HG03025 (cell line): ENCODE measurements around the gene PPFIA2.

Experiments used
- ATAC-seq: cut with Tn5 transposase; IDR thresholded peaks from one replicate; pipeline ENCODE4 v1.9.1; 2021; ENCODE audit warnings: mild to moderate bottlenecking, moderate library complexity; ENCODE audit not compliant: unreplicated experiment, low FRiP score

Gene PPFIA2

GRCh38 chr12:81564237-81564636 lies 194.9 kb downstream of the PPFIA2 start:
- ATAC-seq: no peak

- no peak for ATAC-seq
These were observed 201.1 kb downstream of the PPFIA2 start for GRCh38 chr12:81558031-81558430.

GRCh38 chr12:81546811-81547210 lies 212.3 kb downstream of the PPFIA2 start:
- ATAC-seq: no peak

- ATAC-seq: no peak
These were observed 215.5 kb downstream of the PPFIA2 start for GRCh38 chr12:81543621-81544139.

GRCh38 chr12:81542065-81543010 lies 216.8 kb downstream of the PPFIA2 start:
- ATAC-seq: no peak

- no peak for ATAC-seq
These were observed 218.0 kb downstream of the PPFIA2 start for GRCh38 chr12:81541121-81541520.

GRCh38 chr12:81539279-81539678 lies 219.9 kb downstream of the PPFIA2 start:
- ATAC-seq: no peak

- no peak for ATAC-seq
These were observed 226.1 kb downstream of the PPFIA2 start for GRCh38 chr12:81533054-81533453.

GRCh38 chr12:81530352-81530751 lies 228.8 kb downstream of the PPFIA2 start:
- ATAC-seq: no peak

- peak; percentile 63 for ATAC-seq
These were observed 238.8 kb downstream of the PPFIA2 start for GRCh38 chr12:81520064-81520945.

- ATAC-seq: no peak
These were observed 240.5 kb downstream of the PPFIA2 start for GRCh38 chr12:81518638-81519037.

GRCh38 chr12:81517296-81517695 lies 241.9 kb downstream of the PPFIA2 start:
- ATAC-seq: no peak

- no peak for ATAC-seq
These were observed 256.0 kb downstream of the PPFIA2 start for GRCh38 chr12:81502912-81503695.

- ATAC-seq: no peak
These were observed 258.4 kb downstream of the PPFIA2 start for GRCh38 chr12:81500788-81501187.

- ATAC-seq: no peak
These were observed 259.3 kb downstream of the PPFIA2 start for GRCh38 chr12:81499809-81500208.

- ATAC-seq: no peak
These were observed 266.9 kb downstream of the PPFIA2 start for GRCh38 chr12:81492131-81492720.

GRCh38 chr12:81472934-81473333 lies 286.2 kb downstream of the PPFIA2 start:
- no peak for ATAC-seq

GRCh38 chr12:81470923-81471322 lies 288.2 kb downstream of the PPFIA2 start:
- ATAC-seq: no peak

GRCh38 chr12:81468206-81468605 lies 290.9 kb downstream of the PPFIA2 start:
- no peak for ATAC-seq

- no peak for ATAC-seq
These were observed 293.3 kb downstream of the PPFIA2 start for GRCh38 chr12:81465876-81466275.
